Measurements from ENCODE around the gene CDC14A. TPM values are rescaled to one million over a fixed set of nuclear protein-coding genes. Genes with fewer than 3 reads are reported as not detected.

CDC14A gene
- total RNA-seq, 1 donor from 2014 or later: 8.7 TPM

DNA sequence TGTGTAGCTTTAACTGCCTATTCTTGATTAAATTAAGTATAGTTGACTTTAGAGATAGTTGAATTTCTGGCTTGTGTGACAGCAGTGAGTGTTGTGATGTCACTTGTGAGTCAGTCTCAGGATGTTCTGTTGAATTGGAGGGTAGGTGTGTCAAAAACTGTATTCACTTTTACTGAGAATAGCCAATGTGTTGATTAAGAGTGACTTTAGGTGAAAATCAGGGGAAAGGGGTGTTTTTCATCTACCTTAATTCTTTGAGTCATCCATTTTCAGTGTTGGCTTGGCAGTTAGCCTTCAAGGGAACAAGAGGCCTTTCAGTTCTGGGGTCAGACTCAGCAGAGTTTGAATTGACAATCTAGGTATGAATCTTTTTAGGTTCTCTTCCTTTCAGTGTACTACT lies 75.9 kb downstream of the CDC14A start:
- H3K27me3 ChIP-seq (ENCODE audit: control insufficient read depth, insufficient read depth, low read length): no peaks in the 10 kb centered on the region
- TF ChIP-seq CTCF (IDR thresholded peaks at IDR 0.05; ENCODE audit: insufficient read depth, low read length, poor library complexity, severe bottlenecking): no peak
- no peaks in the 10 kb centered on the region for H3K36me3 ChIP-seq (ENCODE audit: control insufficient read depth, insufficient read depth, low read length)
- H3K4me3 ChIP-seq (ENCODE audit: low read depth, low read length): no peak overlapping the region
- DNase-seq (ENCODE audit: low read depth): no peak

- Histone ChIP-seq H3K4me3 (ENCODE audit: low read depth, low read length) (no peak overlapping the region), H3K36me3 (ENCODE audit: control insufficient read depth, insufficient read depth, low read length) (no peaks in the 10 kb centered on the region), H3K27me3 (ENCODE audit: control insufficient read depth, insufficient read depth, low read length) (no peaks in the 10 kb centered on the region)
- no peak for TF ChIP-seq CTCF (IDR thresholded peaks at IDR 0.05; ENCODE audit: insufficient read depth, low read length, poor library complexity, severe bottlenecking)
- DNase-seq (ENCODE audit: low read depth): no peak
These were observed 78.0 kb downstream of the CDC14A start for GRCh38 chr1:100430325-100430756.

- Histone ChIP-seq H3K36me3 (ENCODE audit: control insufficient read depth, insufficient read depth, low read length) (no peaks in the 10 kb centered on the region), H3K4me3 (ENCODE audit: low read depth, low read length) (no peak overlapping the region), H3K27me3 (ENCODE audit: control insufficient read depth, insufficient read depth, low read length) (no peaks in the 10 kb centered on the region)
- no peak for TF ChIP-seq CTCF (IDR thresholded peaks at IDR 0.05; ENCODE audit: insufficient read depth, low read length, poor library complexity, severe bottlenecking)
- no peak for DNase-seq (ENCODE audit: low read depth)
These were observed 79.6 kb downstream of the CDC14A start for GRCh38 chr1:100431954-100432353.

DNA sequence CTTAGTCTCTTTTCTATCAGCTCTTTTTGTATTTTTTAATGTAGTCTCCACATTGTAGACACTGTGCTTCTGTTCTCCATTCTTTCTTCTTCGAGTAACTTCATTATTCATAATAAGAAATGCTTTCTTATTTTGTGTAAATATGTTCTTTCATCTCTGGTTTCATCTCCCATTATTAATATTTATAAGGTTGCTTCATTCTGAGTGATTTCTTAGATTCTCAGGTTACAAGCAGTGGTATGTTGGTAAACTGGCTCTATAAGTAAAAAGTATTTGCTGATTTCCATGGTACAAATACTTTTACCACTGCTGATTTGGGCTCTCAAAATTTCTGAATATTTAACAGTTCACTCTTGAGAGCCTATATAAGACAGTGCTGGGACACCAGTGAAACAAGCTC lies 81.3 kb downstream of the CDC14A start:
- Histone ChIP-seq H3K4me3 (ENCODE audit: low read depth, low read length) (no peak overlapping the region), H3K27me3 (ENCODE audit: control insufficient read depth, insufficient read depth, low read length) (no peaks in the 10 kb centered on the region), H3K36me3 (ENCODE audit: control insufficient read depth, insufficient read depth, low read length) (no peaks in the 10 kb centered on the region)
- TF ChIP-seq CTCF (IDR thresholded peaks at IDR 0.05; ENCODE audit: insufficient read depth, low read length, poor library complexity, severe bottlenecking): no peak
- DNase-seq (ENCODE audit: low read depth): no peak

- H3K27me3 ChIP-seq (ENCODE audit: control insufficient read depth, insufficient read depth, low read length): no peaks in the 10 kb centered on the region
- no peaks in the 10 kb centered on the region for H3K36me3 ChIP-seq (ENCODE audit: control insufficient read depth, insufficient read depth, low read length)
- DNase-seq (ENCODE audit: low read depth): no peak
- TF ChIP-seq CTCF (IDR thresholded peaks at IDR 0.05; ENCODE audit: insufficient read depth, low read length, poor library complexity, severe bottlenecking): no peak
- H3K4me3 ChIP-seq (ENCODE audit: low read depth, low read length): no peak overlapping the region
These were observed 82.5 kb downstream of the CDC14A start for GRCh38 chr1:100434831-100435230.

GRCh38 chr1:100438375-100438774 lies 86.1 kb downstream of the CDC14A start:
- no peaks in the 10 kb centered on the region for H3K36me3 ChIP-seq (ENCODE audit: control insufficient read depth, insufficient read depth, low read length)
- TF ChIP-seq CTCF (IDR thresholded peaks at IDR 0.05; ENCODE audit: insufficient read depth, low read length, poor library complexity, severe bottlenecking): no peak
- H3K4me3 ChIP-seq (ENCODE audit: low read depth, low read length): no peak overlapping the region
- DNase-seq (ENCODE audit: low read depth): no peak
- no peaks in the 10 kb centered on the region for H3K27me3 ChIP-seq (ENCODE audit: control insufficient read depth, insufficient read depth, low read length)

Measured in kidney epithelial cell (primary cell).